Measurements from ENCODE around the gene RDH5. TPM values are rescaled to one million over a fixed set of nuclear protein-coding genes. Genes with fewer than 3 reads are reported as not detected.
A peak's percentile ranks its signal among the peaks of the same experiment; 100 is the strongest.

The RDH5 gene
- total RNA-seq, 1 donor from 2014 or later: 3.0 TPM

DNA sequence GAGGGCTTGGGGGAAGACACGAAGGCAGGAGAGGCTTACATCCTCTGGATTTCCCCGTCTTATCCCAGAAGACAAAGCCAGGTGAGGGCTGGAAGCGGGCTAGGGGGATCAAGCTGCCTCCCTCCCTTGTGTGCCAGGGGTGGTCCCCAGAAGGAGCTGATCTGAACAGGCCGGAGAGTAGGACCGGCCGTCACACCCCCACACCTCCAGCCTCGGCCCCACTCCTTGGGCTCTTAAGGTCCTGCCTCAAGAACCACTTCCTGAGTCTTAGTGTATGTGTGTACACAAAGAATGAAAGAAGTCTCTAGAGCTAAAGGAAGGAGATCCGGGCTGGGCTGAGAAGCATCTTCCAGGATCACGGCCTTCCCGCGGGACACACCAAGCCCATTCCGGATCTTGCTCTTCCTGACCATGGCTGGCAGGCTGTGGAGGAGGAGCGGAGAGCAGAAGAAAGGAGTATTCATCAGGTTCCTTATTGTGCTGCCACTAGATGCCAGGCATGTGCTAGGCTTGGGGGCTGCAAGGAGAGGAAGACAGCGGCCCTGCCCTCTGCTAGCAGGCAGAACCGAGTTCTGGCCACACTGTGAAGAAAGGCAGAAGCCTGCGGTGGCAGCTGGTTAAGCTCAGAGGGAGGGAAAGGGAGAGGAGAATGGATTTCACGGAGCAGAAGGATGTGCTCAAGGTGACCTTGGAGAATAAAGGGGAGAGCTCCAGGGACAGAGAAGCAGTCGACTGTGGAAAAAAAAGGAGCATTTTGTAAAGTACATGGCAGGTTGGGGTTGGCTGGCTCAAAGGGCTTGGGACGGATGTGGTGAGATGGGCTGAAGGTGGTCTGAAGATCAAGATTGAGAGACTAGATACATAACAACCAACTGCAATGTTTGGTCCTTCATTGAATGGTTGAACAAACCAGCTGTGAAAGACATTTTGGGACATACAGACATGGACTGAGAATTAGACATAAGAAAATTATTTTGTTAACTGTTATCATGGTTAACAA, 9.9 kb downstream of the RDH5 start:
- H3K36me3 Mint-ChIP-seq: peaks cover 11% of the 10 kb centered on the region
- peak; percentile 58 for DNase-seq (ENCODE audit: low spot score)
- no peaks in the 10 kb centered on the region for H3K9me3 Mint-ChIP-seq
- H3K4me3 ChIP-seq: peak overlapping the region; percentile 64
- peaks cover 33% of the 10 kb centered on the region for H3K4me1 Mint-ChIP-seq
- H3K9me3 ChIP-seq (ENCODE audit: low read depth): no peaks in the 10 kb centered on the region
- H4K20me1 ChIP-seq (ENCODE audit: low read depth): peaks cover 26% of the 10 kb centered on the region
- no peak for TF ChIP-seq EZH2phosphoT487 (IDR thresholded peaks at IDR 0.05)
- peak; percentile 42 for TF ChIP-seq EZH2 (IDR thresholded peaks at IDR 0.05)
- H3K9ac ChIP-seq: no peak overlapping the region
- H3K79me2 ChIP-seq (ENCODE audit: low read depth): peaks cover 23% of the 10 kb centered on the region
- H3K27ac ChIP-seq: no peak overlapping the region
- no peaks in the 10 kb centered on the region for H3K36me3 ChIP-seq
- peak overlapping the region; percentile 93 for H3K4me3 Mint-ChIP-seq
- H3F3A ChIP-seq (ENCODE audit: low read depth): peaks cover 37% of the 10 kb centered on the region
- H3K4me1 ChIP-seq: peaks cover 18% of the 10 kb centered on the region
- H3K27me3 Mint-ChIP-seq (ENCODE audit: insufficient read depth, low read depth): peaks cover 7% of the 10 kb centered on the region
- peak overlapping the region; percentile 26 for H2AFZ ChIP-seq (replicated peaks)
- peak overlapping the region; percentile 82 for H3K27ac Mint-ChIP-seq
- no peaks in the 10 kb centered on the region for H3K27me3 ChIP-seq
- peak overlapping the region; percentile 90 for H3K4me2 ChIP-seq

- Histone ChIP-seq H3K4me3 (no peak overlapping the region), H4K20me1 (ENCODE audit: low read depth) (peaks cover 11% of the 10 kb centered on the region), H2AFZ (replicated peaks) (no peak overlapping the region), H3K9me3 (ENCODE audit: low read depth) (no peaks in the 10 kb centered on the region), H3K4me2 (no peak overlapping the region), H3F3A (ENCODE audit: low read depth) (peaks cover 33% of the 10 kb centered on the region), H3K27me3 (no peaks in the 10 kb centered on the region), H3K27ac (no peak overlapping the region), H3K4me1 (peaks cover 18% of the 10 kb centered on the region), H3K9ac (no peak overlapping the region), H3K36me3 (no peaks in the 10 kb centered on the region), H3K79me2 (ENCODE audit: low read depth) (peaks cover 14% of the 10 kb centered on the region)
- TF ChIP-seq EZH2 (IDR thresholded peaks at IDR 0.05): no peak
- no peak for TF ChIP-seq CTCF (IDR thresholded peaks at IDR 0.05)
- H3K9me3 Mint-ChIP-seq: no peaks in the 10 kb centered on the region
- H3K27ac Mint-ChIP-seq: no peak overlapping the region
- DNase-seq (ENCODE audit: low spot score): no peak
- H3K4me3 Mint-ChIP-seq: no peak overlapping the region
- peaks cover 11% of the 10 kb centered on the region for H3K27me3 Mint-ChIP-seq (ENCODE audit: insufficient read depth, low read depth)
- H3K36me3 Mint-ChIP-seq: no peaks in the 10 kb centered on the region
- H3K4me1 Mint-ChIP-seq: peaks cover 29% of the 10 kb centered on the region
These were observed 12.1 kb downstream of the RDH5 start for GRCh38 chr12:55732288-55732687.

DNA sequence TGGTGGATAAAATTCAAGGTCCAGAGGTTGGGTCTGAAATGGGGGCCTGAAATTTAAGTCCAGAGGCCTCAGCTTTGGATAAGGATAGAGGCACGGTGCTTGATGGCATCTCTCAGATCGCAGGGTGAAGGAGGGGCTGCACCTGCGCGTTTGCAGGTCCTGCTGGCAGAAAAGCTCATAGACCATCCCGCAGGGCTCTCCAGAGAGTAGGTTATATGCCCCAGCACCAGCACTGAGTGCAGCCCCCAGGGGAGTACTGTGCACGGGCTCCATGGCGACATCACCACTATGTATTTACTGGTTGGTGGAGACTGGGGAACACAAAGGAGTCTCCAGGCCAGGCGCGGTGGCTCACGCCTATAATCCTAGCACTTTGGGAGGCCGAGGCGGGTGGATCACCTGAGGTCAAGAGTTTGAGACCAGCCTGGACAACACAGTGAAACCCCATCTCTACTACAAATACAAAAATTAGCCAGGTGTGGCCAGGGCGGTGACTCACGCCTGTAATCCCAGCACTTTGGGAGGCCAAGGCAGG, 12.9 kb downstream of the RDH5 start:
- H3K79me2 ChIP-seq (ENCODE audit: low read depth): peaks cover 6% of the 10 kb centered on the region
- Mint-ChIP-seq H3K27me3 (ENCODE audit: insufficient read depth, low read depth) (peaks cover 11% of the 10 kb centered on the region), H3K9me3 (no peaks in the 10 kb centered on the region), H3K4me3 (no peak overlapping the region), H3K36me3 (no peaks in the 10 kb centered on the region), H3K4me1 (peaks cover 30% of the 10 kb centered on the region), H3K27ac (no peak overlapping the region)
- peaks cover 19% of the 10 kb centered on the region for H3K4me1 ChIP-seq
- no peak overlapping the region for H3K4me2 ChIP-seq
- no peak overlapping the region for H3K9ac ChIP-seq
- H2AFZ ChIP-seq (replicated peaks): no peak overlapping the region
- no peaks in the 10 kb centered on the region for H3K27me3 ChIP-seq
- peaks cover 6% of the 10 kb centered on the region for H4K20me1 ChIP-seq (ENCODE audit: low read depth)
- peaks cover 41% of the 10 kb centered on the region for H3F3A ChIP-seq (ENCODE audit: low read depth)
- no peaks in the 10 kb centered on the region for H3K9me3 ChIP-seq (ENCODE audit: low read depth)
- H3K27ac ChIP-seq: no peak overlapping the region
- H3K4me3 ChIP-seq: no peak overlapping the region
- TF ChIP-seq EZH2phosphoT487 (IDR thresholded peaks at IDR 0.05) (no peak), EZH2 (IDR thresholded peaks at IDR 0.05) (no peak), CTCF (IDR thresholded peaks at IDR 0.05) (no peak)
- DNase-seq (ENCODE audit: low spot score): no peak
- H3K36me3 ChIP-seq: no peaks in the 10 kb centered on the region

Data from neural progenitor cell (in vitro differentiated cells).